Liver (tissue), 3 donors: Measurements from ENCODE around the gene PRB3.

Experiments
- FOXA1 ChIP-seq: IDR thresholded peaks from 2 replicates; pipeline ENCODE4 v1.6.1; 2016; ENCODE audit warnings: antibody characterized with exemption
- GABPA ChIP-seq, 2 donors: IDR thresholded peaks in 1 of 2; conservative IDR thresholded peaks in 1 of 2; 2 replicates each; pipeline ENCODE4 v1.6.1; 2016; ENCODE audit warnings: antibody characterized with exemption in 2 of 2, mild to moderate bottlenecking in 1 of 2, moderate library complexity in 1 of 2
- NR2F2 ChIP-seq: IDR thresholded peaks from 2 replicates; pipeline ENCODE4 v1.6.1; 2016; ENCODE audit warnings: antibody characterized with exemption
- TF ChIP-seq, protein P1 (sequence below): fragments of 150-350 bp; IDR thresholded peaks from 2 replicates; pipeline ENCODE4 v1.5.1; 2017; ENCODE audit warnings: improper control_type of control experiment, low read depth, low read length; ENCODE audit not compliant: missing input control
- TF ChIP-seq, protein P2 (sequence below): IDR thresholded peaks from 2 replicates; pipeline ENCODE4 v1.6.1; 2016; ENCODE audit warnings: antibody characterized with exemption
- TF ChIP-seq, protein P3 (sequence below): IDR thresholded peaks from 2 replicates; pipeline ENCODE4 v1.6.1; 2016; ENCODE audit warnings: antibody characterized with exemption
- donor health status: healthy.
- donor health status: healthy.

DNA sequence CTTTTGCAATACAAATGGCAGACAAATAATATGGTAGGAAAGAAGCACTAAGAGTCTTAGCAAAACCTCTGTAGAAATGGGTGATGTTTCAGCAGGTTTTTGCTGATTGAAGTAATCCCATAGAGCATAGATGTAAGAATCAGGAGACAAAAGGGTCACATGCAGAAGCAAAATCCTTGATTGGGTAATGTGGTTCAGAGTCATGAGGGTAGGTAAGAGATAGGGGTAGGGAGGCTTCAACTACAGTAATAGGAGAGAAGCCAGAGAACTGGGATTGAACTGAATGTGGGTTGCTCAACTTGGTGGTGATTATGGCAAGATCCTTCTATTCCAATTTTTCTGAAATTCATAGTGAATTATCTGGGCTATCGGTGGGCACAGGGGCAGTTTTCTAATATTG, 5.0 kb downstream of the PRB3 start:
- TF ChIP-seq FOXA1, result no peak
- TF ChIP-seq, protein P1, sequence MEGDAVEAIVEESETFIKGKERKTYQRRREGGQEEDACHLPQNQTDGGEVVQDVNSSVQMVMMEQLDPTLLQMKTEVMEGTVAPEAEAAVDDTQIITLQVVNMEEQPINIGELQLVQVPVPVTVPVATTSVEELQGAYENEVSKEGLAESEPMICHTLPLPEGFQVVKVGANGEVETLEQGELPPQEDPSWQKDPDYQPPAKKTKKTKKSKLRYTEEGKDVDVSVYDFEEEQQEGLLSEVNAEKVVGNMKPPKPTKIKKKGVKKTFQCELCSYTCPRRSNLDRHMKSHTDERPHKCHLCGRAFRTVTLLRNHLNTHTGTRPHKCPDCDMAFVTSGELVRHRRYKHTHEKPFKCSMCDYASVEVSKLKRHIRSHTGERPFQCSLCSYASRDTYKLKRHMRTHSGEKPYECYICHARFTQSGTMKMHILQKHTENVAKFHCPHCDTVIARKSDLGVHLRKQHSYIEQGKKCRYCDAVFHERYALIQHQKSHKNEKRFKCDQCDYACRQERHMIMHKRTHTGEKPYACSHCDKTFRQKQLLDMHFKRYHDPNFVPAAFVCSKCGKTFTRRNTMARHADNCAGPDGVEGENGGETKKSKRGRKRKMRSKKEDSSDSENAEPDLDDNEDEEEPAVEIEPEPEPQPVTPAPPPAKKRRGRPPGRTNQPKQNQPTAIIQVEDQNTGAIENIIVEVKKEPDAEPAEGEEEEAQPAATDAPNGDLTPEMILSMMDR, result no peak
- TF ChIP-seq GABPA (IDR thresholded peaks at IDR 0.05 in 1 of 2, conservative IDR thresholded peaks at IDR 0.05 in 1 of 2), result no peak
- TF ChIP-seq, protein P2, sequence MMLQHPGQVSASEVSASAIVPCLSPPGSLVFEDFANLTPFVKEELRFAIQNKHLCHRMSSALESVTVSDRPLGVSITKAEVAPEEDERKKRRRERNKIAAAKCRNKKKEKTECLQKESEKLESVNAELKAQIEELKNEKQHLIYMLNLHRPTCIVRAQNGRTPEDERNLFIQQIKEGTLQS, result no peak
- TF ChIP-seq, protein P3, sequence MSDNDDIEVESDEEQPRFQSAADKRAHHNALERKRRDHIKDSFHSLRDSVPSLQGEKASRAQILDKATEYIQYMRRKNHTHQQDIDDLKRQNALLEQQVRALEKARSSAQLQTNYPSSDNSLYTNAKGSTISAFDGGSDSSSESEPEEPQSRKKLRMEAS, result no peak
- no peak for TF ChIP-seq NR2F2
